ENCODE results near the gene ACBD6. TPM values are rescaled to one million over a fixed set of nuclear protein-coding genes. Genes with fewer than 3 reads are reported as not detected.

The ACBD6 gene
- total RNA-seq, 1 donor from 2014 or later = 73.2 TPM

- no peak for TF ChIP-seq CTCF (IDR thresholded peaks at IDR 0.05; ENCODE audit: insufficient read depth, low read length, poor library complexity, severe bottlenecking)
- Histone ChIP-seq H3K36me3 (ENCODE audit: control insufficient read depth, insufficient read depth, low read length) (no peaks in the 10 kb centered on the region), H3K4me3 (ENCODE audit: low read depth, low read length) (no peak overlapping the region), H3K27me3 (ENCODE audit: control insufficient read depth, insufficient read depth, low read length) (peaks cover 2% of the 10 kb centered on the region)
- no peak for DNase-seq (ENCODE audit: low read depth)
Observed at GRCh38 chr1:180267211-180267561, 235.2 kb downstream of the ACBD6 start.

GRCh38 chr1:180266275-180267210 is 235.8 kb downstream of the ACBD6 start:
- no peak for TF ChIP-seq CTCF (IDR thresholded peaks at IDR 0.05; ENCODE audit: insufficient read depth, low read length, poor library complexity, severe bottlenecking)
- DNase-seq (ENCODE audit: low read depth) = no peak

GRCh38 chr1:180265871-180266270 is 236.5 kb downstream of the ACBD6 start:
- DNase-seq (ENCODE audit: low read depth) = no peak
- no peak for TF ChIP-seq CTCF (IDR thresholded peaks at IDR 0.05; ENCODE audit: insufficient read depth, low read length, poor library complexity, severe bottlenecking)
- H3K4me3 ChIP-seq (ENCODE audit: low read depth, low read length) = no peak overlapping the region
- no peaks in the 10 kb centered on the region for H3K36me3 ChIP-seq (ENCODE audit: control insufficient read depth, insufficient read depth, low read length)
- peaks cover 2% of the 10 kb centered on the region for H3K27me3 ChIP-seq (ENCODE audit: control insufficient read depth, insufficient read depth, low read length)

More at GRCh38 chr1:180266275-180267210, 235.8 kb downstream of the ACBD6 start:
- Histone ChIP-seq H3K36me3 (ENCODE audit: control insufficient read depth, insufficient read depth, low read length) (no peaks in the 10 kb centered on the region), H3K4me3 (ENCODE audit: low read depth, low read length) (no peak overlapping the region), H3K27me3 (ENCODE audit: control insufficient read depth, insufficient read depth, low read length) (peaks cover 2% of the 10 kb centered on the region)

- no peaks in the 10 kb centered on the region for H3K36me3 ChIP-seq (ENCODE audit: control insufficient read depth, insufficient read depth, low read length)
- no peak for TF ChIP-seq CTCF (IDR thresholded peaks at IDR 0.05; ENCODE audit: insufficient read depth, low read length, poor library complexity, severe bottlenecking)
- no peak overlapping the region for H3K4me3 ChIP-seq (ENCODE audit: low read depth, low read length)
- no peak for DNase-seq (ENCODE audit: low read depth)
- peaks cover 8% of the 10 kb centered on the region for H3K27me3 ChIP-seq (ENCODE audit: control insufficient read depth, insufficient read depth, low read length)
Observed at GRCh38 chr1:180265201-180265600, 237.2 kb downstream of the ACBD6 start.

- Histone ChIP-seq H3K27me3 (ENCODE audit: control insufficient read depth, insufficient read depth, low read length) (peaks cover 14% of the 10 kb centered on the region), H3K4me3 (ENCODE audit: low read depth, low read length) (no peak overlapping the region), H3K36me3 (ENCODE audit: control insufficient read depth, insufficient read depth, low read length) (no peaks in the 10 kb centered on the region)
- no peak for TF ChIP-seq CTCF (IDR thresholded peaks at IDR 0.05; ENCODE audit: insufficient read depth, low read length, poor library complexity, severe bottlenecking)
- DNase-seq (ENCODE audit: low read depth) = no peak
Observed at GRCh38 chr1:180264595-180264994, 237.8 kb downstream of the ACBD6 start.
